NT2/D1 (cell line): ENCODE measurements around the gene LMOD1.

Experiments
- SUZ12 ChIP-seq: IDR thresholded peaks from 2 replicates; pipeline ENCODE4 v1.6.1; 2011; ENCODE audit not compliant: insufficient read length, insufficient read depth; ENCODE audit errors: extremely low read depth
- YY1 ChIP-seq: IDR thresholded peaks from 2 replicates; pipeline ENCODE4 v1.6.1; 2011; ENCODE audit not compliant: insufficient read length, insufficient read depth
- ZNF274 ChIP-seq: IDR thresholded peaks from 2 replicates; pipeline ENCODE4 v1.6.1; 2011; ENCODE audit warnings: mild to moderate bottlenecking, low read depth, low read length

- no peak for TF ChIP-seq SUZ12
- TF ChIP-seq YY1: no peak
- TF ChIP-seq ZNF274: no peak
These were observed 20.2 kb downstream of the LMOD1 start for GRCh38 chr1:201925981-201926645.
